Neuronal stem cell (in vitro differentiated cells): ENCODE data around the gene ENOX2.
"Not testable (repeated sequence)": the region's sequence is repeated elsewhere in the genome, so short reads cannot be mapped to it uniquely, and the experiment has no call there.

Experiments
- DNase-seq: peaks from one replicate; pipeline ENCODE4 v3.0.0-alpha.2; 2013; ENCODE audit warnings: low spot score
- H2AFZ ChIP-seq: one replicate; pipeline ENCODE4 v1.6.1; 2013; ENCODE audit warnings: mild to moderate bottlenecking, low read length, inconsistent platforms
- H2AK5ac ChIP-seq: 2 replicates; pipeline ENCODE4 v1.6.1; 2013; ENCODE audit warnings: low read depth, mild to moderate bottlenecking, inconsistent platforms, low read length, moderate library complexity, mixed read lengths
- H2BK120ac ChIP-seq: 2 replicates; pipeline ENCODE4 v1.6.1; 2013; ENCODE audit warnings: low read depth, mild to moderate bottlenecking, inconsistent platforms, low read length, moderate library complexity, mixed read lengths
- H2BK12ac ChIP-seq: one replicate; pipeline ENCODE4 v1.6.1; 2013; ENCODE audit warnings: low read length, inconsistent platforms
- H2BK15ac ChIP-seq: 2 replicates; pipeline ENCODE4 v1.6.1; 2013; ENCODE audit warnings: mild to moderate bottlenecking, low read length, inconsistent platforms, mixed read lengths
- H2BK5ac ChIP-seq: one replicate; pipeline ENCODE4 v1.6.1; 2013; ENCODE audit warnings: inconsistent platforms, mild to moderate bottlenecking, low read length, moderate library complexity
- H3K14ac ChIP-seq: one replicate; pipeline ENCODE4 v1.6.1; 2013; ENCODE audit warnings: low read length, inconsistent platforms
- H3K18ac ChIP-seq: 2 replicates; pipeline ENCODE4 v1.6.1; 2013; ENCODE audit warnings: low read length, inconsistent platforms
- H3K23ac ChIP-seq: 2 replicates; pipeline ENCODE4 v1.6.1; 2013; ENCODE audit warnings: low read depth, mild to moderate bottlenecking, mixed read lengths, low read length, inconsistent platforms; ENCODE audit not compliant: poor library complexity
- H3K27ac ChIP-seq: replicated peaks from 3 replicates; pipeline ENCODE4 v1.5.1; 2013; ENCODE audit warnings: low read length, inconsistent platforms
- H3K27me3 ChIP-seq, 3 experiments: 2 replicates each; pipeline ENCODE4 v1.6.1; 2013; ENCODE audit warnings: low read length in 3 of 3, mild to moderate bottlenecking in 2 of 3, inconsistent platforms in 1 of 3, low read depth in 1 of 3, mixed read lengths in 1 of 3, moderate library complexity in 1 of 3; ENCODE audit not compliant: control insufficient read depth in 3 of 3, insufficient read depth in 3 of 3
- H3K36me3 ChIP-seq, 2 donors: replicated peaks in 1 of 2; 2 replicates each; pipeline ENCODE4 v1.6.1; 2013; ENCODE audit warnings: low read length in 2 of 2; ENCODE audit not compliant: control insufficient read depth in 2 of 2, insufficient read depth in 2 of 2
- H3K4ac ChIP-seq: 2 replicates; pipeline ENCODE4 v1.6.1; 2013; ENCODE audit warnings: inconsistent platforms, mild to moderate bottlenecking, low read length, moderate library complexity
- H3K4me1 ChIP-seq, 2 donors: 1 replicate in 1 of 2; 2 replicates in 1 of 2; pipeline ENCODE4 v1.6.1; 2013; ENCODE audit warnings: low read length in 2 of 2, low read depth in 1 of 2; ENCODE audit not compliant: control insufficient read depth in 2 of 2, insufficient read depth in 1 of 2
- H3K4me2 ChIP-seq: one replicate; pipeline ENCODE4 v1.6.1; 2013; ENCODE audit warnings: mild to moderate bottlenecking, low read length, inconsistent platforms; ENCODE audit not compliant: insufficient read depth, poor library complexity, severe bottlenecking
- H3K4me3 ChIP-seq, 2 donors: 2 replicates each; pipeline ENCODE4 v1.5.1; 2013; ENCODE audit warnings: low read length in 2 of 2, mild to moderate bottlenecking in 2 of 2, inconsistent platforms in 1 of 2, moderate library complexity in 1 of 2
- H3K79me1 ChIP-seq: one replicate; pipeline ENCODE4 v1.6.1; 2013; ENCODE audit warnings: low read depth, mild to moderate bottlenecking, inconsistent platforms, low read length, moderate library complexity
- H3K9ac ChIP-seq: one replicate; pipeline ENCODE4 v1.6.1; 2013; ENCODE audit warnings: mild to moderate bottlenecking, low read depth, low read length, inconsistent platforms; ENCODE audit not compliant: poor library complexity
- H3K9me3 ChIP-seq, 2 donors: replicated peaks in 1 of 2; 2 replicates each; pipeline versions ENCODE3 to v1.6.1; 2013; ENCODE audit warnings: low read length in 2 of 2, mild to moderate bottlenecking in 2 of 2, inconsistent platforms in 1 of 2, low read depth in 1 of 2, mixed read lengths in 1 of 2, moderate library complexity in 1 of 2; ENCODE audit not compliant: control insufficient read depth in 2 of 2, insufficient read depth in 1 of 2
- H4K8ac ChIP-seq: one replicate; pipeline ENCODE4 v1.6.1; 2013; ENCODE audit warnings: low read depth, mild to moderate bottlenecking, inconsistent platforms, low read length, moderate library complexity
- H4K91ac ChIP-seq: one replicate; pipeline ENCODE4 v1.6.1; 2013; ENCODE audit warnings: low read length, low read depth, mild to moderate bottlenecking, inconsistent platforms; ENCODE audit not compliant: poor library complexity
- WGBS, 2 donors: extraction: QIAGEN DNeasy Blood & Tissue Kit; methylation state at CpG; one replicate each; pipeline ENCODE4 v1.1.7; 2013; ENCODE audit warnings: missing lambda C conversion rate in 2 of 2, mixed read lengths in 1 of 2; ENCODE audit not compliant: insufficient read length in 2 of 2, insufficient replicate concordance in 1 of 2; ENCODE audit errors: extremely low coverage in 2 of 2; 5-methylcytosine and 5-hydroxymethylcytosine counted together

ENOX2 gene

GRCh38 chrX:130825525-130825924 is 77.5 kb downstream of the ENOX2 start:
- Histone ChIP-seq H3K14ac (no peak overlapping the region), H3K4me3 (no peak overlapping the region), H2BK15ac (no peak overlapping the region), H3K36me3 (no peaks in the 10 kb centered on the region), H3K4me1 (no peaks in the 10 kb centered on the region), H3K27me3 (no peaks in the 10 kb centered on the region), H3K4me2 (no peak overlapping the region), H3K79me1 (no peaks in the 10 kb centered on the region), H3K4ac (no peak overlapping the region), H3K18ac (no peak overlapping the region), H3K9ac (no peak overlapping the region), H2AFZ (no peak overlapping the region), H2BK12ac (no peak overlapping the region), H2BK5ac (no peak overlapping the region), H3K27ac (no peak overlapping the region), H3K9me3 (no peaks in the 10 kb centered on the region), H2AK5ac (no peak overlapping the region), H2BK120ac (no peak overlapping the region), H4K8ac (no peak overlapping the region), H4K91ac (no peak overlapping the region), H3K23ac (no peak overlapping the region)
- DNase-seq, result no peak
- no CpG with 5 or more reads among the region's 2 CpGs for WGBS, 2 donors

GRCh38 chrX:130819367-130819766 is 83.6 kb downstream of the ENOX2 start:
- no CpG with 5 or more reads among the region's 4 CpGs for WGBS, 2 donors

GRCh38 chrX:130813932-130814331 is 89.1 kb downstream of the ENOX2 start:
- not testable (repeated sequence) for H3K9ac ChIP-seq, H2AFZ ChIP-seq, H3K23ac ChIP-seq, H2AK5ac ChIP-seq, DNase-seq, H3K4me3 ChIP-seq, H3K9me3 ChIP-seq, H2BK15ac ChIP-seq, H3K18ac ChIP-seq, H3K4me2 ChIP-seq, H3K14ac ChIP-seq, H3K36me3 ChIP-seq, H2BK5ac ChIP-seq, H3K27me3 ChIP-seq, H3K27ac ChIP-seq, H2BK12ac ChIP-seq, H3K4me1 ChIP-seq, H3K79me1 ChIP-seq, H2BK120ac ChIP-seq, H4K91ac ChIP-seq, H4K8ac ChIP-seq, H3K4ac ChIP-seq
- no CpG with 5 or more reads among the region's 5 CpGs for WGBS, 2 donors

More at GRCh38 chrX:130819367-130819766, 83.6 kb downstream of the ENOX2 start:
- not testable (repeated sequence) for H3K27me3 ChIP-seq, H3K4ac ChIP-seq, H2BK5ac ChIP-seq, H3K9ac ChIP-seq, H3K4me1 ChIP-seq, H2BK12ac ChIP-seq, H3K79me1 ChIP-seq, DNase-seq, H2AFZ ChIP-seq, H3K4me3 ChIP-seq, H4K91ac ChIP-seq, H2BK120ac ChIP-seq, H3K36me3 ChIP-seq, H2AK5ac ChIP-seq, H3K27ac ChIP-seq, H3K14ac ChIP-seq, H2BK15ac ChIP-seq, H3K18ac ChIP-seq, H3K4me2 ChIP-seq, H3K9me3 ChIP-seq, H4K8ac ChIP-seq, H3K23ac ChIP-seq

GRCh38 chrX:130810561-130810960 is 92.4 kb downstream of the ENOX2 start:
- no peaks in the 10 kb centered on the region for H3K9me3 ChIP-seq
- no peaks in the 10 kb centered on the region for H3K4me1 ChIP-seq
- no peak overlapping the region for H3K27ac ChIP-seq
- no peak overlapping the region for H2BK5ac ChIP-seq
- no CpG with 5 or more reads among the region's 3 CpGs for WGBS, 2 donors
- no peak overlapping the region for H3K4me3 ChIP-seq
- H4K91ac ChIP-seq, result no peak overlapping the region
- H2AK5ac ChIP-seq, result no peak overlapping the region
- H3K18ac ChIP-seq, result no peak overlapping the region
- no peak overlapping the region for H4K8ac ChIP-seq
- no peak overlapping the region for H3K4me2 ChIP-seq
- H3K27me3 ChIP-seq, result no peaks in the 10 kb centered on the region
- H3K23ac ChIP-seq, result no peak overlapping the region
- H3K9ac ChIP-seq, result no peak overlapping the region
- H2BK12ac ChIP-seq, result no peak overlapping the region
- no peak overlapping the region for H3K14ac ChIP-seq
- no peaks in the 10 kb centered on the region for H3K36me3 ChIP-seq
- no peak for DNase-seq
- peaks cover 2% of the 10 kb centered on the region for H3K79me1 ChIP-seq
- no peak overlapping the region for H2BK120ac ChIP-seq
- H2BK15ac ChIP-seq, result no peak overlapping the region
- no peak overlapping the region for H2AFZ ChIP-seq
- no peak overlapping the region for H3K4ac ChIP-seq
